T-helper 17 cell (primary cell): ENCODE data around the gene PTPRN2. TPM values are rescaled to one million over a fixed set of nuclear protein-coding genes. Genes with fewer than 3 reads are reported as not detected.

Experiments used
- ATAC-seq: fragments of 150-1000 bp; cut with Tn5 transposase; 2 replicates; pipeline ENCODE4 v1.10.0; 2021; ENCODE audit warnings: mild to moderate bottlenecking, moderate library complexity
- DNase-seq, 3 donors: peaks; one replicate each; pipeline versions ENCODE4 v3.0.0 to v3.0.0-alpha.2; 2020 to 2021
- H3K9me3 ChIP-seq: one replicate; pipeline ENCODE4 v1.7.0; 2013; ENCODE audit warnings: low read length, mild to moderate bottlenecking; ENCODE audit not compliant: control insufficient read depth, poor library complexity, severe bottlenecking
- H3K27ac Mint-ChIP-seq: one replicate; pipeline ENCODE4 v1.8.0; 2022; ENCODE audit warnings: mild to moderate bottlenecking, moderate library complexity, mixed read lengths
- H3K27me3 Mint-ChIP-seq: one replicate; pipeline ENCODE4 v1.8.0; 2022; ENCODE audit warnings: mixed read lengths
- H3K36me3 Mint-ChIP-seq: one replicate; pipeline ENCODE4 v1.8.0; 2022; ENCODE audit warnings: low read depth, mixed read lengths
- H3K4me1 Mint-ChIP-seq: one replicate; pipeline ENCODE4 v1.8.0; 2022; ENCODE audit warnings: mild to moderate bottlenecking, mixed read lengths
- H3K4me3 Mint-ChIP-seq: one replicate; pipeline ENCODE4 v1.8.0; 2022; ENCODE audit warnings: mild to moderate bottlenecking, moderate library complexity, mixed read lengths
- total RNA-seq, 4 donors: library from RNA in 2 of 4; stranded (reverse) in 2 of 4; gene quantifications; one replicate each; pipeline ENCODE4 v1.2.3 and lab custom pipeline; 2022 to 2026

The PTPRN2 gene
- total RNA-seq, 2 donors from 2014 or later = 0.42 to 0.57 TPM

GRCh38 chr7:158263110-158263963, 324.3 kb downstream of the PTPRN2 start:
- Mint-ChIP-seq H3K4me1 (no peaks in the 10 kb centered on the region), H3K27ac (no peak overlapping the region), H3K36me3 (no peaks in the 10 kb centered on the region), H3K27me3 (no peaks in the 10 kb centered on the region), H3K4me3 (no peak overlapping the region)
- ATAC-seq (no peak), DNase-seq (no peak)
- no peaks in the 10 kb centered on the region for H3K9me3 ChIP-seq

- H3K4me1 Mint-ChIP-seq = no peaks in the 10 kb centered on the region
- DNase-seq (no peak), ATAC-seq (no peak)
- no peaks in the 10 kb centered on the region for H3K27me3 Mint-ChIP-seq
- H3K9me3 ChIP-seq = no peaks in the 10 kb centered on the region
- H3K36me3 Mint-ChIP-seq = no peaks in the 10 kb centered on the region
- no peak overlapping the region for H3K4me3 Mint-ChIP-seq
- no peak overlapping the region for H3K27ac Mint-ChIP-seq
These were observed 325.1 kb downstream of the PTPRN2 start for GRCh38 chr7:158262284-158263109.

GRCh38 chr7:158261362-158262235, 326.0 kb downstream of the PTPRN2 start:
- Mint-ChIP-seq H3K4me1 (no peaks in the 10 kb centered on the region), H3K27me3 (no peaks in the 10 kb centered on the region), H3K4me3 (no peak overlapping the region), H3K27ac (no peak overlapping the region), H3K36me3 (no peaks in the 10 kb centered on the region)
- ATAC-seq = no peak
- no peaks in the 10 kb centered on the region for H3K9me3 ChIP-seq
- DNase-seq = no peak

GRCh38 chr7:158260567-158261361, 326.9 kb downstream of the PTPRN2 start:
- Mint-ChIP-seq H3K4me1 (no peaks in the 10 kb centered on the region), H3K4me3 (no peak overlapping the region), H3K27ac (no peak overlapping the region), H3K36me3 (no peaks in the 10 kb centered on the region), H3K27me3 (peaks cover 6% of the 10 kb centered on the region)
- ATAC-seq (no peak), DNase-seq (no peak)
- H3K9me3 ChIP-seq = no peaks in the 10 kb centered on the region

- peaks cover 9% of the 10 kb centered on the region for H3K27me3 Mint-ChIP-seq
- no peak overlapping the region for H3K27ac Mint-ChIP-seq
- DNase-seq = no peak
- no peaks in the 10 kb centered on the region for H3K9me3 ChIP-seq
- ATAC-seq = no peak
- H3K4me3 Mint-ChIP-seq = no peak overlapping the region
- no peaks in the 10 kb centered on the region for H3K4me1 Mint-ChIP-seq
- H3K36me3 Mint-ChIP-seq = no peaks in the 10 kb centered on the region
These were observed 327.8 kb downstream of the PTPRN2 start for GRCh38 chr7:158259671-158260418.

GRCh38 chr7:158259141-158259540, 328.5 kb downstream of the PTPRN2 start:
- H3K9me3 ChIP-seq = no peaks in the 10 kb centered on the region
- Mint-ChIP-seq H3K4me1 (no peaks in the 10 kb centered on the region), H3K4me3 (no peak overlapping the region), H3K27me3 (peaks cover 11% of the 10 kb centered on the region), H3K27ac (no peak overlapping the region), H3K36me3 (no peaks in the 10 kb centered on the region)
- ATAC-seq (no peak), DNase-seq (no peak)

- no peaks in the 10 kb centered on the region for H3K36me3 Mint-ChIP-seq
- no peaks in the 10 kb centered on the region for H3K9me3 ChIP-seq
- no peak overlapping the region for H3K27ac Mint-ChIP-seq
- no peak for DNase-seq
- no peak overlapping the region for H3K4me3 Mint-ChIP-seq
- H3K27me3 Mint-ChIP-seq = peaks cover 11% of the 10 kb centered on the region
- H3K4me1 Mint-ChIP-seq = no peaks in the 10 kb centered on the region
- ATAC-seq = no peak
These were observed 329.1 kb downstream of the PTPRN2 start for GRCh38 chr7:158258411-158259130.

GRCh38 chr7:158257516-158258410, 329.9 kb downstream of the PTPRN2 start:
- Mint-ChIP-seq H3K4me3 (no peak overlapping the region), H3K4me1 (no peaks in the 10 kb centered on the region), H3K36me3 (no peaks in the 10 kb centered on the region), H3K27me3 (peaks cover 11% of the 10 kb centered on the region), H3K27ac (no peak overlapping the region)
- DNase-seq (no peak), ATAC-seq (no peak)
- no peaks in the 10 kb centered on the region for H3K9me3 ChIP-seq

GRCh38 chr7:158257001-158257400, 330.6 kb downstream of the PTPRN2 start:
- no peak for DNase-seq
- no peaks in the 10 kb centered on the region for H3K9me3 ChIP-seq
- Mint-ChIP-seq H3K36me3 (no peaks in the 10 kb centered on the region), H3K27me3 (peaks cover 11% of the 10 kb centered on the region), H3K4me3 (no peak overlapping the region), H3K4me1 (no peaks in the 10 kb centered on the region), H3K27ac (no peak overlapping the region)
- no peak for ATAC-seq

- Mint-ChIP-seq H3K4me3 (no peak overlapping the region), H3K36me3 (no peaks in the 10 kb centered on the region), H3K27ac (no peak overlapping the region), H3K4me1 (no peaks in the 10 kb centered on the region), H3K27me3 (peaks cover 11% of the 10 kb centered on the region)
- ATAC-seq (no peak), DNase-seq (no peak)
- H3K9me3 ChIP-seq = no peaks in the 10 kb centered on the region
These were observed 331.4 kb downstream of the PTPRN2 start for GRCh38 chr7:158256091-158256816.
